Erythroblast (primary cell): ENCODE results near the gene GLRX5.

Experiments used
- DNase-seq, 2 experiments: peaks; one replicate each; lab custom pipeline; 2025; lab: John Stamatoyannopoulos, UW
- GATA1 ChIP-seq: IDR thresholded peaks from 2 replicates; pipeline ENCODE4 v1.6.1; 2011; ENCODE audit warnings: low read depth, mild to moderate bottlenecking, control low read depth, low read length, moderate library complexity
- POLR2A ChIP-seq: IDR thresholded peaks from 2 replicates; pipeline ENCODE4 v1.6.1; 2011; ENCODE audit warnings: mild to moderate bottlenecking, low read length

The GLRX5 gene

DNA sequence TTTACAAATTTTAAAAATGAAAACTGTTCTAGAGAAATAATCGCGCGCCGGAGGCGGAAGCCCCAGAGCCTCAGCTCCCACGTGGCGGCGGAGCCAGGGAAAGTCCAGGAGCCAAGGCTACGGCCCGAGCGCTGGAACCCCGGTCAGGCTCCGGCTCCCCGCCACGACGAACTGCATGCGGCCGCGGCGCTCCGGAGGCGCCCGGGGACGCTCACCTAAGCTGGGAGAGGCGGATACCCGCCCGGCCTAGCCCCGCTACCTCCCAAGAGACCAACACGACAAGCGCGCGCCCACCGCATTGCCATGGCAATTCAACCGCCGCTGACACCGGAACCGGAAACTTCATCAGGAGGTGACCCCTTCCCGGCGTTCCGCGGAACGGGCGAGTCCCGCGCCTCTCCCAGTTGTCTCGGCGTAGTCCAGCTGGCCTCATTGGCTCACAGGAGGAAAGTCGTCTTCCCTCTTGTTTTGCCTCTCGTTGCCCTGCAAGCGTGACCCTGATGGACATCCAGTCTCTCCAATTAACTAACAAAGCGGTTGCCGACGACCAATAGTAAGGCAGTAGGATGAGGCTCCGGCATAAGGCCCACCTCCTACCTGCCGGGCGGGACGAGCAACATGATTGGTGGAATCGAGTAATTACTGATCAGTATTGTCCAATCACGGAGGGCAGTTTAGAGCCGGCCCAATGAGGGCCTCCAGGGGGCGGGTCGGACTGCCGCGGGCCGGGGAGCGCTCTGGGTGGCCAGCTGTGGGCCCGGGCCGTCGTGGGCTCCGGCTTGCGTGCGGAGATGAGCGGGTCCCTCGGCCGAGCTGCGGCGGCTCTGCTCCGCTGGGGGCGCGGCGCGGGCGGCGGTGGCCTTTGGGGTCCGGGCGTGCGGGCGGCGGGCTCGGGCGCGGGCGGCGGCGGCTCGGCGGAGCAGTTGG is at the start of gene GLRX5:
Gene GLRX5 (plus strand): TSS at position 752 of the 927 bp plus-strand sequence. CDS start 40 bp downstream, at position 792.
- peak; percentile 95 for TF ChIP-seq POLR2A
- no peak for TF ChIP-seq GATA1
- peak; percentile 100 for DNase-seq

DNA sequence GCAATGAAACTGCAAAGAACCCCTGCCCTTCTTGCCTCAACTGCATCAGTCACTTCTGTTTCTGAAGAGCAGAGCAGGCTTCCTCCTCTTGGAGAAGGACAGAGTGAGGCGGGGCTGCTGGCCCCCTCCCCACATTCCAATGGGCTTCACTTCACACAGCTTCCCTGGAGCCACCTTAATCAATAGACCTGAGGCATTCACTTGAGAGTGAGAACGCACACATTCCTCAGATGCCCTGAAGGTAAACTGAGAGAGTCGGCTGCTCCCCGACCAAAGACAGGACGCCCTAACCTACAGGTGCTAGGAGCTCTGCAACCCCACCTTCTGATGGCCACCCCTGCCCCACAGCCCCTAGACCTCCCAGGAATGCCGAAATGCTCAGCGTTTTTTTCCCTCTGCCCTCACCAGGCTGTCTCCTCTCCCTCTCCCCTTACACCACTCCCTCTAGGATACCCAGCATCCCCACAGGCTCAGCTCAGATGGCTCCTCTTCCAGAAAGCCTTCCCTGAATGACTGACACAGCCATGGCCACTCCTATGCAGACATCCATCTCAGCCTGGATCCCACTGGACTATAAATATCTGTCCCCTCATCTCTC is 49.5 kb upstream of the GLRX5 start:
- no peak for DNase-seq
- TF ChIP-seq GATA1 (no peak), POLR2A (no peak)

DNA sequence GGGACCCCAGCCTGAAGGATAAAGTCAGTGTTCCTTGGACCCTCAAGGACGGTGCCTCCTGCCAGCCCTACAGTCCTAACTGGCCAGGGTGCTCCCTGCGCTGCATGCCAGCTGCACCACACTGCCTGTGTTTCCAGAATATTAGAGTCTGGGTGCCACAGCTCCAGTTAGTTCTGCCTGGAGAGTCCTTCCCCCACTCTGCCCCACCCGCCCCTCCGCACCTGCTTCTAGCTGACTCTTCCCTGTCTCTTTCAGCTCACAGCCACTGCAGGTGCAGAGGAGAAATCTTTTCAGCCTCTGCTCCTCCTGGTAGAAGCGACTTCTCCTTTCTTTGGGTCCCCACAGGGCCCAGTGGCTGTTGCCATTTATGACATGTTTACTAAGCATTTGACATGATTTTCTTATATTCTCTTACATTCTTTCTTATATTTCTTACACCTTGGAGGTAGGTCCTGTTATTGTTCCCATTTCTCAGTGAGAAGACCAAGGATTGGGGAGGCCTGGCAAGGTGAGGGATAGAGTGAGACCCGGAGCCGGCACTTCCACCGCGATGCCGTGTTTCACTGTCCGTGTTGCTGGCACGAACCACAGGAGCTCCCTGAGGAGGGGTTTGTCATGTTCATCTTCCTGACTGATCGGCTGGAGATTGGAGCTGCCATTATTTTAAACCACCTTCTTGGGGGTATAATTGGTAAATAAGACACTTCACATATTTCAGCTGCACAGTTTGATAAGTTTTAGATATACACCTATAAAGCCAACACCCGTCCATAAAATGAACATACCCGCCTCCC is 47.8 kb upstream of the GLRX5 start:
- no peak for DNase-seq
- no peak for TF ChIP-seq GATA1
- no peak for TF ChIP-seq POLR2A

DNA sequence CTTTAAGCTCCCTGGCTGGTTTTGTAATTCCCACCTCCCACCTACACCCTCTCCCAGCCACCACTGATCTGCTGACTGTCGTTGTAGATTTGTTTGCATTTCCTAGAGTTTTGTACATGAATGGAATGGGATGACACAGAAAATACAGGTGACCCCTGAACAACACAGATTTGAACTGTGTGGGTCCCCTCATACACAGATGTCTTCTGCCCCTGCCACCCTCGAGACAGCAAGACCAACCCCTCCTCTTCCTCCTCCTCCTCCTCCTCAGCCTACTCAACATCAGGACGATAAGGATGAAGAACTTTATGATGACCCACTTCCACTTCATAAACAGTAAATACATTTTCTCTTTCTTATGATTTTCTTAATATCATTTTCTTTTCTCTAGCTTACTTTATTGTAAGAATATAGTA is 47.2 kb upstream of the GLRX5 start:
- TF ChIP-seq POLR2A (no peak), GATA1 (no peak)

DNA sequence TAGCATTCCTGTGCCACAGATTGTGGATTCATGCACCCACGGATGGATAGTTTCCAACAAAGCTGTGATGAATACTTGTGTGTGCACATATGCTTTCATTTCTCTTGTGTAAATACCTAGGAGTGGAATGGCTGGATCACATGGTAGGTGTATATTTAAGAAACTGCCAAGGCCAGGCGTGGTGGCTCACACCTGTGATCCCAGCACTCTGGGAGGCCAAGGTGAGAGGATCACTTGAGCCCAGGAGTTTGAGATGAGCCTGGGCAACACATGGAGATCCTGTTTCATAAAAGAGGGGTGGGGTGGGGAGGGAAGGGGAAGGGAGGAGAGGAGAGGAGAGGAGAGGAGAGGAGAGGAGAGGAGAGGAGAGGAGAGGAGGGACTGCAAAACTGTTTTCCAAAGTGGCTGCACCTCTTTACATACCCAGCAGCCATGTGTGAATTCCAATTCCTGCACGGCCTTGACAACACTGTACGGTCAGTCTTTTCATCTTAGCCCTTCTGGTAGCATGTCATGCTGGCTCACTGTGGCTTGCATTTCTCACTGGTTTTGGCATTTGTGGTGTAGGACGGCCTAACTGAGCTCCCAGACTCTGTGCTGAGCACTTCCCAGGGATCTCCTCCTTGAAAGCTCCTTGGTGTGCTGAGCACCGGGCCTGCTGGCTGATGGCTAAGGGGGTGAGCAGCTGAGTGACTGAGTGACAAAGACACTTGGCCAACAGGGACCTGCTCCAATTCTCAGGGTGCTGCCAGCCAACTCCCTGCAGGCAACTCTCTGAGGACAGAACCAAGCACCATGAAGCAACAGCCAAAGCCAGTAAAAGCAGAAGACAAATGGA is 46.3 kb upstream of the GLRX5 start:
- no peak for DNase-seq

More for the DNA sequence above, 47.2 kb upstream of the GLRX5 start:
- DNase-seq, result no peak

DNA sequence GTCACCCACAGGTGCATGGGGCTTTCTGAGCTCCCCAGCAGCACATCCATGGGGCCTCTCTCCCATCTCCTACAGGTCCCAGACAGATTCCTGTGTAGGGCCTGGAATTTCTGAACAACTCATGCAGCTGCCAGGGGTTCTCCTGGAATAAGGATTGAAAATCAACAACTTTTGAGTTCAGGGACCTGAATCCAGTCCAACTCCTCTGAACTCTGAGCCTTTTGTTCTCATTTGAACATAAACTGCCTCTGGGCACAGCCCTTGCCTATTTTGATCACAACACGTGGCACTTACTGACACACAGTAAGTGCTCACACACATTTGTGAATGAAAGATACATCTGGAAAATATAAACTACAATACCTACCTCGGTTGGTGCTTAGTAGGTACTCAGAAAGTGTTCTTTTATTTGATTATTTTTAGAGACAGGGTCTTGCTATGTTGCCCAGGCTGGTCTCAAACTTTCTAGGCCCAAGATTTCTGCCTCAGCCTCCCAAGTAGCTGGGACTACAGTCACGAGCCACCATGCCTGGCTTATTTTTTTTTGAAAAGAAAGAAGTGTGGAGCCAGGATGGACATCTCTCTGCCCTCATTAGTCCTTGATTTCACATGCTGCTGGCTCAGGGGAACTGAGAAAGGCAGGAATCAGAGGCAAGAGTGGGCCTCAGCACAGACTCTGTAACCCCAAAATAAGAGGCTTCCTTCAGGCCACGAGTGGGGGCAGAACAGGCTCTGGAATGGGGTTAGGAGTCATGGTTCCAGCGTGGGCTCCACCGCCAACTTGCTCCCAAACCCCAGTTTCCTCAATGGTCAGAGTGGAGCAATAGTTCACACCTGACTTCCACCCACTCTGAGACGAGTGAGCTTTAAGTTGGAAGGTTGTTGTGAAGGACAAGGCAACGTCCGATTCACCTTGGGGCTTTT is 45.4 kb upstream of the GLRX5 start:
- no peak for DNase-seq
- TF ChIP-seq POLR2A, result no peak
- TF ChIP-seq GATA1, result no peak

More for the DNA sequence above, 46.3 kb upstream of the GLRX5 start:
- TF ChIP-seq POLR2A (no peak), GATA1 (no peak)

DNA sequence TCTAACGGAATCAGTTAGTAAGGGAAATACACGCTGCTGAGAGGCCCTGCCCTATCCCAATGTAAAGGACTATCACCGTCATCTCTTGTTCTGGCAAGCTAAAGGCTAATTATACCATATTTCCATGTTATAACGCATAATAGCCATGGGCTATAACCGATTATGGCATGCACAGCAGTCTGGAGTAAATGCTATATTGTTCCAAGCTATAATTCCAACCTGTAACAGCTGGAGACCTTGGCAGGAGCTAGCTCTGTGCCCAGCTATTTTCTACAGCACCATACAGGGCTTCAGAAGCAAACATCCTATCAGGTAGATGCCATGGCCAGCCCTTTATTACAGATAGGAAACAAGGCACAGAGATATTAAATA is 44.7 kb upstream of the GLRX5 start:
- no peak for DNase-seq
- TF ChIP-seq POLR2A, result no peak
- TF ChIP-seq GATA1, result no peak

DNA sequence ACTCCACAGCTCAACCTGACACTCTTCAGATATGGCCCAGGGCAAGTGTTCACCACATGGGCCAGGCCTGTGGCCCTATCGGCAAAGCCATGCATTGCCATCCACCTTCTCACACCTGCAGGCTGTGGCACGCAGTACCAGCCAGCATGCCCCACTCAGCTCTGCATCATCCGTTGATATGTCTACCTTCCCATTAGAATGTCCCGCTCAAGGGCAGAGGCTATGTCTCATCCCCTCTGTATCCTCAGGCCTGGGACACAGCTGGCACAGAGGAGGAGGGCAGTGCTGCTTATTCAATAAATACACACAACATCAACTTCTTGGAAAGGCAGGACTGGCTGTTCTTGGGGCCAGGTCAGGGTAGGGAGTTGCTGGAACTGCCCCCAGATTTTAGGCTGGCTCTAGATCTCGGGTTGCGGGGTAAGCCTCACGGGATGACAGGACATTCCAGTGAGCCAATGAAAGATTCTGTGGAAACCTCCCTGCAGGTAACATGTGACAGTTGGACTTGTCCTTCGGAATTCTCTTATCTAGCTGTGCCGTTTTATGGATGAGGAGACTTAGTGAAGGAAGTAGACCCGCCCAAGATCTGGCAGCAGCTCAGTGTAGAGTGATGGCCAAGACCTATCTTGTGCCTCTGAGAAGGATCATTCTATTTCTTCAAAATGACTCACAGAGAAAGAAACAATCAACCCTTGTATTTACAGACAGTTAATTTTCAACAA is 44.0 kb upstream of the GLRX5 start:
- no peak for TF ChIP-seq GATA1
- no peak for TF ChIP-seq POLR2A

DNA sequence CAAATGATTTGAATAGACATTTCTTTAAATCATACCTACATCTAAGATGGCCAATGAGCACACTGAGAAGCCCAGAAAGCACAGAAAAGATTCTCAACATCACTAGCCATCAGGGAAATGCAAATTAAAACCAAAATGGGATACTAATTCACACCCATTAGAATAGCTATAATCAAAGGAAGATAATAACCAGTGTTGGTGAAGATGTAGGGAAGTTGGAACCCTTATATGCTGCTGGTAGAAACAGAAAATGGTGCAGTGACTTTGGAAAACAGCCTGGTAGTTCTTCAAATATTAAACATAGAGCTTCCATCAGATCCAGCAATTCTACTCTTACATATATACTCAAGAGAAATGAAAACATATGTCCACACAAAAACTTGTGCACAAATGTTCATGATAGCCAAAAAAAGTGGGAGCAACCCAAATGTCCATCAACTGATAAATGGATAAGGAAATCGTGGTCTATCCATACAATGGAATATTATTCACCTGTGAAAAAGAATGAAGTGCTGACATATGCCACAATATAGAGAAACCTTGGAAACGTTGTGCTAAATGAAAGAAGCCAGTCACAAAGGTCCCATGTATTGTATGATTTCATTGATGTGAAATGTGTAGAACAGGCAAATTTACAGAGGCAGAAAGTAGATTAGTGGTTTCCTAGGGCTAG is 42.8 kb upstream of the GLRX5 start:
- TF ChIP-seq POLR2A (no peak), GATA1 (no peak)
- DNase-seq, result no peak

More for the DNA sequence above, 44.0 kb upstream of the GLRX5 start:
- DNase-seq, result peak in 1 of 2 experiments; percentile 7

DNA sequence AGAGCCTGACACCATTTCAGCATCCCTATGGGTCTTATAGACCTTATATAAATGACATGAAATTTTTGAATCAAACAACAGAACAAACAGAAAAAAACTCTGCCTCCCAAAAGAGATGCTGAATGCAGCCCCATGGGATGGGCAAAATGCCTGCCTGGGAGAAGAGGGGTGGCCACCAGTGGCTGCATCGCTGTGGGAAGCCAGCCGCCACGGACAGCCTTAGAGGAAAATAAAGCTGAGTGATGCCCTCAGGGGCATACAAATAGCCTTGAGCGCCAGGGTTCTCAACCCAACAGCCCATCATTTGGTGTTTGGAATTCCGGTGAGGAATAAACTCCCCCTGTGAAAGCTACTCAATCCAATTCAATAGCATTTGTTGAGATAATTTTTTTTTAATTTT is 41.3 kb upstream of the GLRX5 start:
- TF ChIP-seq POLR2A (no peak), GATA1 (no peak)
- DNase-seq, result no peak

DNA sequence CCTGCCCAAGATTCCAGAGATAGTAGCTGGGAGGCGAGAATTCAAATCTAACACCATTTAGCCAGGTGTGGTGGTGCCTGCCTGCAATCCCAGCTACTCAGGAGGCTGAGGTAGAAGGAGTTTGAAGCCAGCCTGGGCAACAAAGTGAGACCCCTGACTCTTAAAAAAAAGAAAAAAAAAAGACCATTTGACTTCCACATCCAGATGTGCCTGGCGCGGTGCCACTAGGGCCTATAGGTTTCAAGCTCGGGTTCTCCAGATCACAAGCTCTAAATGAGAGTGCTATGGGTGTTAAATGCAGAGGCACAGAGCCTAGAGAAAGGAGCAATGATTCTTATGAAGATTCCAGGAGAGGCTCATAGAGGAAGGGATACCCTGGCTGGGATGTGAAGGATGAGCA is 40.9 kb upstream of the GLRX5 start:
- DNase-seq, result no peak
- TF ChIP-seq GATA1 (no peak), POLR2A (no peak)
